Stimulated activated CD4-positive, alpha-beta T cell treated with anti-CD3 and anti-CD28 coated beads, TNF-alpha, amount 100 ng/mL, for 1 hour (primary cell): Measurements from ENCODE around the gene OPCML.

Experiments
- DNase-seq, 3 donors: peaks; one replicate each; pipeline ENCODE4 v3.0.0-alpha.2; 2020; ENCODE audit warnings: low read depth in 3 of 3, low spot score in 1 of 3

Gene OPCML

DNA sequence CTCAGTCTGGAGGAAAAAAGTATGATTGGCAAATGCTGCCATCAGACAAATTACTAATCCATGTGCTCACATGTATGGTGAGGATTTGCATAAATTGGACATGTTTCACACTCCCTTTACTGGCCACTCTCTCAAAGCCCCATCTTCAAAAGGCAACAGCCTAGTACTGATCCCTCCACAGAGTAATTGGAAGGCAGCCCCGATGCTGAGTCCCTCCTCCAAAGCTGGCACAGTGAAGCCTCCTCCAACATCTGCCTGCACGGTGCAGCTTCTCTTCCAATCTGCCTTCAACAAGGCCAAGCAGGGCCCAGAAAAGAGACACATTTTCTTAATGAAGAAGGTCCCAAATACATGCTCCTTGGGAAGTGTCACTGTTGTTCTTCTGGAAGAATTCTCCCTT is 350.6 kb downstream of the OPCML start:
- DNase-seq: no peak

- no peak for DNase-seq
These were observed 351.2 kb downstream of the OPCML start for GRCh38 chr11:133181066-133181465.

- no peak for DNase-seq
These were observed 352.1 kb downstream of the OPCML start for GRCh38 chr11:133180201-133180600.

- no peak for DNase-seq
These were observed 355.6 kb downstream of the OPCML start for GRCh38 chr11:133176748-133177147.

GRCh38 chr11:133175103-133175502 is 357.2 kb downstream of the OPCML start:
- DNase-seq: no peak

GRCh38 chr11:133173810-133174412 is 358.4 kb downstream of the OPCML start:
- no peak for DNase-seq

- no peak for DNase-seq
These were observed 360.0 kb downstream of the OPCML start for GRCh38 chr11:133172349-133172748.

- DNase-seq: no peak
These were observed 360.9 kb downstream of the OPCML start for GRCh38 chr11:133171374-133171773.

GRCh38 chr11:133168016-133168415 is 364.3 kb downstream of the OPCML start:
- no peak for DNase-seq

- no peak for DNase-seq
These were observed 365.6 kb downstream of the OPCML start for GRCh38 chr11:133166662-133167061.

DNA sequence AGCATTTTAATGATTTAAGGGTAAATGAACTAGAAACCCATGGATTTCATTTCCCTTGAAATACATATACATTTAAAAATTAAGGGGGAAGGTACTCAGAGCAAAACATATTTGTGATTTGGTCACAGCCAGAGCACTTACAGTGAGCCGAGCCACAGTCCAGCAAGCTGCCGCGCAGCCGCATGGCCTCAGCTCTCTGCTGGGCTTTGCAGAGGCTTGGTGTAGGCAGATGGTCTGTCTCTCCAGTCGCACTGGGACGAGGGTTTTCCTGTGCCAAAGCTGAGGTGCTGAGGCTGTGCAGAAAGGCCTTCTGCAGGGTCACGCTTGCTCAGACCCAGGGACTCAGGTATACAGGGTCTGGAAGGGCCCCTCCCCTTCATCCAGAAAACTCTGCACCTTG is 367.3 kb downstream of the OPCML start:
- DNase-seq: no peak

- DNase-seq: no peak
These were observed 368.6 kb downstream of the OPCML start for GRCh38 chr11:133163463-133164419.

DNA sequence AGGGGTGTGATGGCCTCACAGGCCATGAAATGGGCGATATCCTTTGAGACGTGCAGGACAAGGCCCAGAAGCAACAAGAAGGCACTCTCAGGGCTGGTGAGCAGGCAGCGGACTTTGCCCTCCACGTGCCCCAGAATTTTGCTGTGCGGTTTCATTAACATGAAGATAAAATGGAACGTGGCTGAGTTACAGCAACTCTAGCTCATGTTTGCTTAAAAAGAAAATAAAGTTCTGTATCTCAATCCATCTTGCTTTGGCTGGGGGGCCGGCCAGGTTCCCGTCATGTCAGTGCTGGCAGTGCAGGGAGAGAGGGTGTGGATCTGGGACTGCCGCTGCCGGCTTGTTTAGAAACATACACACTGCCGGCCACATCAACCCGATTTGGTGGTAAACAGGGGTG is 370.1 kb downstream of the OPCML start:
- DNase-seq: no peak

DNA sequence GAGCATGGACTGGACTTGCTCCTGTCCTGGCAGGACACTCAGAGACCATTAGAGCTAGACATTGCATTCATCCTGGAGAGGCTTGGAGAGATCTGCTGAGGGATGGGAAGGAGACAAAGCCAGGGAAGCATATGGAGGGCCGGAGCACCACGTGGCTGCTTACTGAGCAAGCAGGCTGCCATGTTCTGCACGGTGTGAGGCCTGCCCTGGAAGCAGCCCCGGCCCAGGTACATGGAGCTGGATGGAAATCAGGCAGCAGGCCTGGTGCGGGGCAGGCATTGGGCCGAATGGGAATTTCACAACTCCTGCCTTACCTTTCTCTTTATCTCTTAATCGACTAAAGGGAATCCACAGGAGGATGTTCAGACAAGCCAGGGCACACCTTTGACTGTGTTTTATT is 371.5 kb downstream of the OPCML start:
- no peak for DNase-seq

- no peak for DNase-seq
These were observed 375.1 kb downstream of the OPCML start for GRCh38 chr11:133156986-133157745.

DNA sequence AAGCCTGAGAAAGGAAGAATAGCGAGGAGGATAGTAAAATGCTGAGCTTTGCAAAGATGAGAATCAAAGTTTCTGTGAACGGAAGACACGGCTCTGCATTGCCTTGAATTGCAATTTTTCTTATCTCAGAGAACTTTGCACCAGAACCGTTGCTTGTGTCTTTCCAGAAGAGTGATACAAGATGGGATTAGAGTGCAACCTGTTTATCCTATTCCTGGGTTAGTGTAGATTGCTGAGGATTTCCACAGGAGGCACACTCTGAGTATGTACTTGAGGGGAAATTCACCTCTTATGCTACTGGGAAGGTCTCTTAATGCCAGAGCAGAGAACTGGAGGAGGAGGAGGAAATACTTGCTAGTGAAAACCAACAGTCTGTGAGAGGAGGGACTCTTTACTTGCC is 377.5 kb downstream of the OPCML start:
- DNase-seq: no peak

- DNase-seq: no peak
These were observed 378.2 kb downstream of the OPCML start for GRCh38 chr11:133154076-133154475.

DNA sequence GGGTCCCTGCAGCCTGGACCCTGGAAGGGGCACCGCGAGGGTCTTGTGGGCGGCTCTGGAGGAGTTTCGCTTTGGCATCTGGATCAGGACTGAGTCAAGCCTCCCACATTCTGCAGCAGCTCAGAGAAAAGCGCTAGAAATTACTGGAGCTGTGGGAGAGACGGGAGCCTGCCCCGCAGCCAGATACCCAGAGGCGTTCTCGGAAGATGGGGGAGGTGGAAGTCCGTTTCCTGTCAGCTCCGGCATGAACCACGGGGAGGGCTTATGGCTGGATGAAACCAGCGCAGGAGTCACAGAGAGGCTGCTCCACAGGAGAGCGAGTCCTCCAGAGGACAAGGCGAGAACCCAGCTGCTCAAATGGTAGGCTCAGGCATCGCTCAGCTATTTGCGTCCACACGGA is 379.3 kb downstream of the OPCML start:
- DNase-seq: no peak

- DNase-seq: no peak
These were observed 382.6 kb downstream of the OPCML start for GRCh38 chr11:133149698-133150097.

DNA sequence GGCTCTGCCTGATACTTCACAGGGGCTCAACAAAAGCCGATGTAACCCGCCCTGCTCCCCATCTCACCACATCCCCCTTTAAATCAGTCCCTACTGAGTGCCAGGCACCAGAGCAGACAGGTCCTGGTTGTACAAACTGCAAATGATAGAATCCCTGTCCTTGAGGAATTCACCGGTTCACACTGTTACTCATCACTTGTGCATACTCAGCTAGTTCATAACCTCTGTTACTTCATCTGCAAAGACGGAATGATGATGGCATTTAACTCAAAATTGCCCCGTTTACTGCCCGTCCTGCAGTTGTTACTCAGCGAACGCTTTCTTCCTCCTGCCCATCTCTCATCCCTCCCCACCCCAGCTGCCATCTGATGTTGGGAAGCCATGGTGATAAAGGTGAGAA is 384.7 kb downstream of the OPCML start:
- DNase-seq: no peak

DNA sequence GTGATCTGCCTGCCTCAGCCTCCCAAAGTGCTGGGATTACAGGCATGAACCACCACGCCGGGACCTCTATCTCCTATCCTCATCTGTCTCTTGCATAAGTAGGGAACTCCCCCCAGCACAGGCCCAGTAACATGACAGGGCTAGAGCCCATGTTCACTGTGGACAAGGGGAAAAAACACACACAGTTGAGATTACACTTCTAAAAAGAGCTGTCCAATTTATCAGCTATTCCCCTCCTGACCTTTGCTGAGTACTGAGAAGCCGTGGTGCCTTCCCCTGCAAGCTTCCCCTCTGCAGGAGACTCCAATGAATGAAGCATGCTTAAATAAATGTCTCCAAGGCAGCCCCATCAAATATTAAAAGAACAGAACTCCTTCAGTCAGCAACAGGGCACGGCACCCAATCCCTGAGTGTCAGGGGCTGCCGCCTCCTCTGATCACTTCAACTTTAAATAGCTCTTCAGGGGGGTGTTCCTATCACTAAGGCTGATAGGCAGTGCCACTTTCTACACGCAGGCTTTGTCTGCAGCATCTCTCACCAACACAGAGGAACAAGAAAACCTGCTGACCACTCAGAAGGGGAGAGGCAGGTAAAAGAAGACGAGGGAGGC is 385.5 kb downstream of the OPCML start:
- no peak for DNase-seq
